ENCODE results near the gene PANK2. TPM values are rescaled to one million over a fixed set of nuclear protein-coding genes. Genes with fewer than 3 reads are reported as not detected.

The PANK2 gene
- total RNA-seq, 2 experiments from 2014 or later = 47.6 to 50.3 TPM

DNA sequence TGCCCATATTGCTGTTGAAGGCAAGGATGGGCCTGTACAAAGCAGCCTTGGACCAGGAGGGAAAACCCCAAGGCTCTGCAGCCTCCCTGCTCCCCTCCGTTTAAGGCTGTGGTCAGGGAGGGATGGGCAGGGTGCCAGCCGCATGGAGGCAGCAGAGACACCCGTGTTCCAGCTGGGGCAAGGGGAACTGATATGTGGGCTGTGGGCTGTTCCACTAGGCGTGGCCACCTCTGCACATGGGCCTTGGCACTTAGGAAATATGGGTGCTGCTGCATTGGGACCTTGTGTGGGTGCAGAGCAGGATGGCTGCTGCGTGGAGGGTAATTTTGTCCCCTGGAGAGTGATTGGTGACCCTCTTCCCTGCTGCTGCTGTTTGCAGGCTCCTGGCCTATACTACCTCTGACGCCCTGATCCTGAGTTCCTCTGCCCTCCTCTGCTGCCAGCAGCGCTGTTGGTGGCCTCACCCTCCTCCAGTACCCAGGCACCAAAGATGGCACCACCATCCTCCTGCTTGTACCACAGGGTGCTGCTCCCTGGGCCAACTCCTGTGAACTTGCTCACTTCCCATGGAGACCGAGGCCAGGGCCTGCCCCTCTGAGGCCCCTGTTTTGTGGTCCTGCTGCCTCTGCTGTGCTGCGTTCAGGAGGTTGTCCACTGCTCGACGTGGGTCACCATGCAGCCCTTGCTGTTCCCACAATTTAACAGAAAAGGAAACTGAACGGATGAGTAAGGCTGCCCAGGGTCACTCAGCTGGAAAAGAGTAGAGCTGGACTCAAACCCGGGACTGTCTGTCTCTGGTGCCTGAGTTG is 35.3 kb downstream of the PANK2 start:
- H3K4me1 Mint-ChIP-seq (ENCODE audit: low read depth) = peaks cover 42% of the 10 kb centered on the region
- no peak overlapping the region for H3K4me3 Mint-ChIP-seq
- ChIA-PET POLR2A (interaction anchor here (0.6 to 1.2 kb wide), 3 partner anchors 18 to 184 kb away, joined by 3 read pairs; no protein-coding TSS in a partner anchor), CTCF (interaction anchor here (1.8 kb wide), 1 partner anchor 10 kb away, joined by 4 read pairs; no protein-coding TSS in a partner anchor)
- intact Hi-C loops (cut with micrococcal nuclease) = no loop called here
- ATAC-seq = peak; percentile 28
- no peaks in the 10 kb centered on the region for H3K9me3 Mint-ChIP-seq
- no peak for TF ChIP-seq CTCF (IDR thresholded peaks at IDR 0.05)
- DNase-seq = no peak
- H3K36me3 Mint-ChIP-seq (ENCODE audit: low read depth) = peaks cover 28% of the 10 kb centered on the region
- H3K27ac Mint-ChIP-seq = peak overlapping the region; percentile 81
- H3K27me3 Mint-ChIP-seq = no peaks in the 10 kb centered on the region

GRCh38 chr20:3925113-3925695 is 36.0 kb downstream of the PANK2 start:
- Mint-ChIP-seq H3K36me3 (ENCODE audit: low read depth) (peaks cover 27% of the 10 kb centered on the region), H3K4me3 (no peak overlapping the region), H3K27ac (peak overlapping the region; percentile 81), H3K27me3 (no peaks in the 10 kb centered on the region), H3K4me1 (ENCODE audit: low read depth) (peaks cover 46% of the 10 kb centered on the region), H3K9me3 (no peaks in the 10 kb centered on the region)
- ChIA-PET POLR2A (interaction anchor here (0.6 to 2.9 kb wide), 5 partner anchors 9 to 185 kb away, joined by 3 to 7 read pairs (median 3); no protein-coding TSS in a partner anchor), CTCF (interaction anchor here (0.6 to 1.8 kb wide), 2 partner anchors 10 to 160 kb away, joined by 3 to 4 read pairs; no protein-coding TSS in a partner anchor)
- intact Hi-C loops (cut with micrococcal nuclease) = no loop called here
- DNase-seq (no peak), ATAC-seq (no peak)
- no peak for TF ChIP-seq CTCF (IDR thresholded peaks at IDR 0.05)

GRCh38 chr20:3925899-3926638 is 36.9 kb downstream of the PANK2 start:
- no peaks in the 10 kb centered on the region for H3K27me3 Mint-ChIP-seq
- H3K4me3 Mint-ChIP-seq = no peak overlapping the region
- CTCF ChIA-PET = interaction anchor here (0.6 to 1.8 kb wide), 3 partner anchors 9 to 159 kb away, joined by 3 to 4 read pairs (median 3); no protein-coding TSS in a partner anchor
- ATAC-seq (no peak), DNase-seq (no peak)
- TF ChIP-seq CTCF (IDR thresholded peaks at IDR 0.05) = no peak
- peaks cover 25% of the 10 kb centered on the region for H3K36me3 Mint-ChIP-seq (ENCODE audit: low read depth)
- peak overlapping the region; percentile 38 for H3K27ac Mint-ChIP-seq
- POLR2A ChIA-PET = interaction anchor here (0.6 to 2.9 kb wide), 3 partner anchors 9 to 25 kb away, joined by 3 to 7 read pairs (median 4); no protein-coding TSS in a partner anchor
- no peaks in the 10 kb centered on the region for H3K9me3 Mint-ChIP-seq
- peaks cover 46% of the 10 kb centered on the region for H3K4me1 Mint-ChIP-seq (ENCODE audit: low read depth)
- intact Hi-C loops (cut with micrococcal nuclease) = no loop called here

- no peak overlapping the region for H3K4me3 Mint-ChIP-seq
- ChIA-PET CTCF (no interaction called here), POLR2A (interaction anchor here (1.0 to 2.9 kb wide), 5 partner anchors 13 to 120 kb away, joined by 3 to 7 read pairs (median 3); no protein-coding TSS in a partner anchor)
- peak overlapping the region; percentile 63 for H3K27ac Mint-ChIP-seq
- TF ChIP-seq CTCF (IDR thresholded peaks at IDR 0.05) = no peak
- intact Hi-C loops (cut with micrococcal nuclease) = no loop called here
- H3K36me3 Mint-ChIP-seq (ENCODE audit: low read depth) = peaks cover 22% of the 10 kb centered on the region
- H3K27me3 Mint-ChIP-seq = no peaks in the 10 kb centered on the region
- peaks cover 46% of the 10 kb centered on the region for H3K4me1 Mint-ChIP-seq (ENCODE audit: low read depth)
- no peak for DNase-seq
- ATAC-seq = no peak
- no peaks in the 10 kb centered on the region for H3K9me3 Mint-ChIP-seq
These were observed 38.5 kb downstream of the PANK2 start for GRCh38 chr20:3927486-3928291.
